Measurements from ENCODE around the gene VWF.

The VWF gene

DNA sequence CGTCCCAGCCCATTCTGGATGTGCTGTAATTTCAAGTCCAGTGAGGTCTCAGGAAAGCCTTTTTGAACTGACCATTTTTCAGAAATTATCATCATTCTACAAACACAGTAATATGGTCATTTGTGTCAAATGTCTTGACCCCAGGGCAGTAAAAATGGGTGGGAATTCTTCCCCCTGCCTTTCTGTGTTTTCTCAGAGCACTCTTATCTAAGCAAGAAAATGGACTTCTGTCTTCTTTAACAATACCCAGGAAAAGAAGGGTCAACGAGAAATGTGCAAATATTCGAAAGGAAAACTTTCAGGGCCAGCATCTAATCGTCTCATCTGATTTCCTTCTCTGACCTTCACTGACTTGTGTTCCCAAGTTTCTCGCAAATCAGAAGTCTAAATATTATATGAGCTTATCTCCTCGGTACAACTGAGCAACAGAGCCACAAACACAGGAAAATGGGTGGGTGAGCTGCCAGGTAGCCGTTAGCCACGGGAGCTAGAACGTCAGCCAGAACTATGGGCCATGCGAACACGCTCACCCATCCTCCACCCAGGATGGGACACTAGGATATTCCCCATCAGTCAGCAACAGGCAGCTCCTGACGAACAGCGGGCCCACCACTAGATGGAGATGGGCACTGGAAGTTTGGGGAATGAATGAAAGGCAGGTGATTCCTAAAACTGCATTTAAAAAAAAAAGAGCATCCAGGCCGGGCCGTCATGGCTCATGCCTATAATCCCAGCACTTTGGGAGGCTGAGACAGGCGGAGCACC, 57.1 kb downstream of the VWF start:
- Histone ChIP-seq H3K4me2 (ENCODE audit: low read depth, low read length) (no peak overlapping the region), H3K9me3 (replicated peaks; ENCODE audit: insufficient read depth, low read length) (no peaks in the 10 kb centered on the region), H3K36me3 (replicated peaks; ENCODE audit: insufficient read depth, low read length) (no peaks in the 10 kb centered on the region), H3K4me3 (ENCODE audit: low read length) (no peak overlapping the region), H3K79me2 (ENCODE audit: low read length) (no peaks in the 10 kb centered on the region), H2AFZ (ENCODE audit: low read length) (no peak overlapping the region), H3K27me3 (replicated peaks; ENCODE audit: insufficient read depth, low read length) (0 out of 2 replicates have a peak, but pooled peaks cover 2% of the 10 kb centered on the region), H3K27ac (ENCODE audit: low read length) (no peak overlapping the region), H3K9ac (ENCODE audit: low read length) (no peak overlapping the region), H3K9me2 (replicated peaks; ENCODE audit: insufficient read depth, low read length) (no peaks in the 10 kb centered on the region), H3K4me1 (ENCODE audit: low read length) (peaks cover 5% of the 10 kb centered on the region; the same call in 1 of the 2 replicates), H3F3A (ENCODE audit: insufficient read depth, low read length) (no peaks in the 10 kb centered on the region), H4K20me1 (ENCODE audit: insufficient read depth, low read length) (no peaks in the 10 kb centered on the region)
- no peak for DNase-seq
- TF ChIP-seq EZH2 (optimal IDR thresholded peaks at IDR 0.05; ENCODE audit: low read depth, low read length) (no peak), EZH2phosphoT487 (IDR thresholded peaks at IDR 0.05; ENCODE audit: low read length) (no peak)
- TF ChIP-seq, protein P1, sequence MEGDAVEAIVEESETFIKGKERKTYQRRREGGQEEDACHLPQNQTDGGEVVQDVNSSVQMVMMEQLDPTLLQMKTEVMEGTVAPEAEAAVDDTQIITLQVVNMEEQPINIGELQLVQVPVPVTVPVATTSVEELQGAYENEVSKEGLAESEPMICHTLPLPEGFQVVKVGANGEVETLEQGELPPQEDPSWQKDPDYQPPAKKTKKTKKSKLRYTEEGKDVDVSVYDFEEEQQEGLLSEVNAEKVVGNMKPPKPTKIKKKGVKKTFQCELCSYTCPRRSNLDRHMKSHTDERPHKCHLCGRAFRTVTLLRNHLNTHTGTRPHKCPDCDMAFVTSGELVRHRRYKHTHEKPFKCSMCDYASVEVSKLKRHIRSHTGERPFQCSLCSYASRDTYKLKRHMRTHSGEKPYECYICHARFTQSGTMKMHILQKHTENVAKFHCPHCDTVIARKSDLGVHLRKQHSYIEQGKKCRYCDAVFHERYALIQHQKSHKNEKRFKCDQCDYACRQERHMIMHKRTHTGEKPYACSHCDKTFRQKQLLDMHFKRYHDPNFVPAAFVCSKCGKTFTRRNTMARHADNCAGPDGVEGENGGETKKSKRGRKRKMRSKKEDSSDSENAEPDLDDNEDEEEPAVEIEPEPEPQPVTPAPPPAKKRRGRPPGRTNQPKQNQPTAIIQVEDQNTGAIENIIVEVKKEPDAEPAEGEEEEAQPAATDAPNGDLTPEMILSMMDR (IDR thresholded peaks at IDR 0.05; ENCODE audit: low read length) = no peak

DNA sequence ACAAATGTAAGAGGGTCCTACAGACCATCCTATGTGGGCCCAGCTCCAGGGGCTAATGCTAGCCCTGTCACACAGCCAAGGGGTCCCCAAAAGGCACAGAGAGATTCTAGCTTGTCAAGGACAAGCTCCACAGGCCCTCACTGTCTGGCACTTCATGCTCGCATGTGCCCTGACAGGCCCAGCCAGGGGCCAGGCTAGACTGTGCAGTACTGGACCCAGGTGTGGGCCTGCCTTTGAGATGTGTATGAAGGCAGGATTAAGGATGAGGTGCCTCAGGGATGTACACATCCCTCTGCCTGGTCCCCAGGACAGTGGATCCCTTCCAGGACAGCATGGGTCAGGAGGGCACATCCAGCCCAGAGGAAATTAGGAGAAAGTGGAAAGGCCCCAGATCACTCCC, 57.8 kb downstream of the VWF start:
- Histone ChIP-seq H3K4me1 (ENCODE audit: low read length) (peaks cover 5% of the 10 kb centered on the region; the same call in 1 of the 2 replicates), H3K27ac (ENCODE audit: low read length) (no peak overlapping the region), H3K79me2 (ENCODE audit: low read length) (no peaks in the 10 kb centered on the region), H3K4me2 (ENCODE audit: low read depth, low read length) (no peak overlapping the region), H3K9ac (ENCODE audit: low read length) (no peak overlapping the region), H3F3A (ENCODE audit: insufficient read depth, low read length) (no peaks in the 10 kb centered on the region), H2AFZ (ENCODE audit: low read length) (no peak overlapping the region), H3K27me3 (replicated peaks; ENCODE audit: insufficient read depth, low read length) (0 out of 2 replicates have a peak, but pooled peaks cover 5% of the 10 kb centered on the region), H3K9me3 (replicated peaks; ENCODE audit: insufficient read depth, low read length) (no peaks in the 10 kb centered on the region), H3K4me3 (ENCODE audit: low read length) (no peak overlapping the region), H3K9me2 (replicated peaks; ENCODE audit: insufficient read depth, low read length) (no peaks in the 10 kb centered on the region), H4K20me1 (ENCODE audit: insufficient read depth, low read length) (no peaks in the 10 kb centered on the region), H3K36me3 (replicated peaks; ENCODE audit: insufficient read depth, low read length) (no peaks in the 10 kb centered on the region)
- no peak for DNase-seq
- TF ChIP-seq, protein P1 (IDR thresholded peaks at IDR 0.05; ENCODE audit: low read length) = no peak
- TF ChIP-seq EZH2 (optimal IDR thresholded peaks at IDR 0.05; ENCODE audit: low read depth, low read length) (no peak), EZH2phosphoT487 (IDR thresholded peaks at IDR 0.05; ENCODE audit: low read length) (no peak)

DNA sequence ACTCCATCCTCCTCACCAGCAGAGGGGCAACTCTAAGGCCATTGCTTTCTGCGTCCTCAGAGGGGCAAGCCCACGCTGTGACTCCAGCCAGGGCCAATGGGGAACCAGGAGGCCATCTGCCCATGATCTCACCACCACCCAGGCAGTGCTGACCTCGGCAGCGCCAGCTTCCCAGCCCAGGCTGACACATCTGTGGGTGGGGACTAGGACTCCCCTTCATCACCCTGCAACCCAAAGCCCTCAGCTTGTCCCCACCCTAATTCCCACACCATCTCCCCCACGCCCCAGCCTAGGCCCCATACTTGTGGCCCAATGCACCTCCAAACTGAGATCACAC, 58.6 kb downstream of the VWF start:
- Histone ChIP-seq H3K9ac (ENCODE audit: low read length) (no peak overlapping the region), H3K4me3 (ENCODE audit: low read length) (no peak overlapping the region), H4K20me1 (ENCODE audit: insufficient read depth, low read length) (no peaks in the 10 kb centered on the region), H3K36me3 (replicated peaks; ENCODE audit: insufficient read depth, low read length) (no peaks in the 10 kb centered on the region), H3K9me3 (replicated peaks; ENCODE audit: insufficient read depth, low read length) (no peaks in the 10 kb centered on the region), H3K79me2 (ENCODE audit: low read length) (no peaks in the 10 kb centered on the region), H2AFZ (ENCODE audit: low read length) (no peak overlapping the region), H3K4me1 (ENCODE audit: low read length) (peaks cover 4% of the 10 kb centered on the region; the same call in 1 of the 2 replicates), H3K9me2 (replicated peaks; ENCODE audit: insufficient read depth, low read length) (no peaks in the 10 kb centered on the region), H3K4me2 (ENCODE audit: low read depth, low read length) (no peak overlapping the region), H3F3A (ENCODE audit: insufficient read depth, low read length) (no peaks in the 10 kb centered on the region), H3K27me3 (replicated peaks; ENCODE audit: insufficient read depth, low read length) (0 out of 2 replicates have a peak, but pooled peaks cover 5% of the 10 kb centered on the region), H3K27ac (ENCODE audit: low read length) (no peak overlapping the region)
- no peak for DNase-seq
- TF ChIP-seq, protein P1 (IDR thresholded peaks at IDR 0.05; ENCODE audit: low read length) = no peak
- TF ChIP-seq EZH2phosphoT487 (IDR thresholded peaks at IDR 0.05; ENCODE audit: low read length) (no peak), EZH2 (optimal IDR thresholded peaks at IDR 0.05; ENCODE audit: low read depth, low read length) (no peak)

Data from MM.1S (cell line).